Measurements from ENCODE around the gene EPM2AIP1. TPM values are rescaled to one million over a fixed set of nuclear protein-coding genes. Genes with fewer than 3 reads are reported as not detected.
A peak's percentile ranks its signal among the peaks of the same experiment; 100 is the strongest.

The EPM2AIP1 gene
- total and polyA plus RNA-seq, 2 of the 8 experiments (the other 6 are each of a cell fraction or from before 2014, with no cell fraction given), result 6.6 to 9.0 TPM

DNA sequence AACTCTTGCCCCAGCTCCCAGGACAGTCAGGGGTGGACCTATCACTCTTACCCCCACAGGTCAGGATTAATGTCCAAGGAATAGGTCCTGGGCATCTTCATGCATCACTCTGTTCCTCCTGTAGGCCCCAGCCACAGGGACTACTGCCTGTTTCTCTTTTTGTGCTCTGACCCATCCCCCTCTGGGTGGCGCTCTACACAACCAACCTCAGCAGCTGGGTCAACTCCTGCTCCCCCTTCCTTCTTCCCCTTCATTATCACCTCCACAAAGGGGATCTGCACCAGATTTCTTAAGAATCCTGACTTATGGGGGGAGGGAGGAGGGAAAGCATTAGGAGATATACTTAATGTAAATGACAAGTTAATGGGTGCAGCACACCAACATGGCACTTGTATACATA lies 35.9 kb downstream of the EPM2AIP1 start:
- no peaks in the 10 kb centered on the region for H3K27me3 ChIP-seq (replicated peaks in 1 of 4; ENCODE audit: control insufficient read depth in 3 of 4, extremely low read depth in 1 of 4, insufficient read depth in 3 of 4, low read length in 3 of 4)
- peaks cover 0 to 2% (median 0%) of the 10 kb centered on the region in 4 experiments; a peak in 2 of 7 replicates for H3K4me1 ChIP-seq (replicated peaks in 1 of 4; ENCODE audit: control insufficient read depth in 3 of 4, insufficient read depth in 4 of 4, low read length in 3 of 4)
- no peak for FAIRE-seq
- H2BK15ac ChIP-seq (ENCODE audit: low read length), result no peak overlapping the region
- no peak overlapping the region for H3K56ac ChIP-seq (replicated peaks; ENCODE audit: insufficient read length, low read depth, low read length)
- H3K4me3 ChIP-seq (ENCODE audit: extremely low read depth in 1 of 4, insufficient read depth in 2 of 4, low read depth in 3 of 4, low read length in 4 of 4), result no peak overlapping the region
- H2BK20ac ChIP-seq (ENCODE audit: low read length), result no peak overlapping the region
- H3K23me2 ChIP-seq (ENCODE audit: low read depth, low read length), result no peaks in the 10 kb centered on the region
- no peak overlapping the region for H2BK120ac ChIP-seq (replicated peaks; ENCODE audit: low read depth, low read length)
- no peak overlapping the region for H4K5ac ChIP-seq (ENCODE audit: insufficient read length, low read depth, low read length)
- H4K20me1 ChIP-seq (replicated peaks in 1 of 2; ENCODE audit: control insufficient read depth in 1 of 2, insufficient read depth in 2 of 2, low read length in 2 of 2), result no peaks in the 10 kb centered on the region
- H2AFZ ChIP-seq (ENCODE audit: low read length), result no peak overlapping the region
- H2BK12ac ChIP-seq (ENCODE audit: low read depth, low read length), result no peak overlapping the region
- ChIA-PET POLR2A (ENCODE audit: partially characterized antibody) (interaction anchor here (1.0 to 6.8 kb wide), 4 partner anchors 12 to 36 kb away, joined by 3 to 25 read pairs (median 9); partner anchors contain the start of genes EPM2AIP1, MLH1 and TRANK1), CTCF (ENCODE audit: partially characterized antibody) (interaction anchor here (0.5 to 9.6 kb wide), 25 partner anchors 9 to 1087 kb away, joined by 3 to 125 read pairs (median 13); partner anchors contain the start of genes EPM2AIP1, MLH1 and TRANK1)
- H3K9ac ChIP-seq (replicated peaks in 1 of 4; ENCODE audit: extremely low read depth in 1 of 4, low read depth in 3 of 4, low read length in 3 of 4), result no peak overlapping the region
- no peak overlapping the region for H3K27ac ChIP-seq (ENCODE audit: low read depth, low read length)
- no peak overlapping the region for H3K4me2 ChIP-seq (ENCODE audit: insufficient read depth in 1 of 2, low read depth in 2 of 2, low read length in 2 of 2)
- H3K4ac ChIP-seq (replicated peaks; ENCODE audit: insufficient read length, low read depth, low read length), result no peak overlapping the region
- H3K14ac ChIP-seq (ENCODE audit: insufficient read length), result no peak overlapping the region
- DNase-seq (ENCODE audit: low read depth in 1 of 2, low spot score in 2 of 2), result peak in 1 of 2 experiments; percentile 65
- no peak overlapping the region for H3K23ac ChIP-seq (ENCODE audit: insufficient read length)
- no peak overlapping the region for H4K8ac ChIP-seq (ENCODE audit: extremely low read depth, insufficient read depth, low read length)
- 69% methylated on average over 1 of the region's 1 CpG; no CpG with 5 or more reads in 1 of the 2 experiments for WGBS, 2 experiments (ENCODE audit: extremely low coverage in 1 of 2, insufficient coverage in 1 of 2, insufficient read length in 1 of 2, insufficient replicate concordance in 2 of 2, low coverage in 1 of 2, low lambda C conversion rate in 2 of 2, missing lambda C conversion rate in 1 of 2)
- no peaks in the 10 kb centered on the region for H3K9me3 ChIP-seq (ENCODE audit: insufficient read depth in 2 of 2, low read depth in 1 of 2, low read length in 1 of 2)
- no peak overlapping the region for H3K18ac ChIP-seq (ENCODE audit: extremely low read depth, low read length)
- H3K79me1 ChIP-seq (ENCODE audit: low read depth, low read length), result no peaks in the 10 kb centered on the region
- H3K36me3 ChIP-seq (ENCODE audit: control insufficient read depth in 2 of 4, insufficient read depth in 4 of 4, low read length in 3 of 4), result no peaks in the 10 kb centered on the region
- H3K79me2 ChIP-seq (ENCODE audit: control insufficient read depth in 1 of 2, insufficient read depth in 2 of 2, low read length in 2 of 2), result no peaks in the 10 kb centered on the region
- H2BK5ac ChIP-seq (ENCODE audit: low read depth, low read length), result no peak overlapping the region
- no peak overlapping the region for H4K91ac ChIP-seq (replicated peaks; ENCODE audit: insufficient read length, low read length)
- no peak overlapping the region for H2AK5ac ChIP-seq (ENCODE audit: low read depth, low read length)
- no peak for TF ChIP-seq TAF1 (IDR thresholded peaks at IDR 0.05; ENCODE audit: low read depth, low read length)
- no peak for TF ChIP-seq SP1 (IDR thresholded peaks at IDR 0.05; ENCODE audit: low read depth, low read length)
- TF ChIP-seq POLR2A (IDR thresholded peaks at IDR 0.05; ENCODE audit: control extremely low read depth in 1 of 2, low read depth in 2 of 2, low read length in 2 of 2), result no peak
- TF ChIP-seq SAP30 (IDR thresholded peaks at IDR 0.05; ENCODE audit: insufficient read depth, insufficient replicate concordance, low read length), result no peak
- no peak for TF ChIP-seq JUN (IDR thresholded peaks at IDR 0.05; ENCODE audit: low read depth, low read length)
- no peak for TF ChIP-seq SIN3A (conservative IDR thresholded peaks at IDR 0.05 in 1 of 2, IDR thresholded peaks at IDR 0.05 in 1 of 2; ENCODE audit: low read depth in 1 of 2, low read length in 2 of 2)
- TF ChIP-seq TAF7 (optimal IDR thresholded peaks at IDR 0.05; ENCODE audit: borderline replicate concordance, low read depth, low read length), result no peak
- TF ChIP-seq, protein P1, sequence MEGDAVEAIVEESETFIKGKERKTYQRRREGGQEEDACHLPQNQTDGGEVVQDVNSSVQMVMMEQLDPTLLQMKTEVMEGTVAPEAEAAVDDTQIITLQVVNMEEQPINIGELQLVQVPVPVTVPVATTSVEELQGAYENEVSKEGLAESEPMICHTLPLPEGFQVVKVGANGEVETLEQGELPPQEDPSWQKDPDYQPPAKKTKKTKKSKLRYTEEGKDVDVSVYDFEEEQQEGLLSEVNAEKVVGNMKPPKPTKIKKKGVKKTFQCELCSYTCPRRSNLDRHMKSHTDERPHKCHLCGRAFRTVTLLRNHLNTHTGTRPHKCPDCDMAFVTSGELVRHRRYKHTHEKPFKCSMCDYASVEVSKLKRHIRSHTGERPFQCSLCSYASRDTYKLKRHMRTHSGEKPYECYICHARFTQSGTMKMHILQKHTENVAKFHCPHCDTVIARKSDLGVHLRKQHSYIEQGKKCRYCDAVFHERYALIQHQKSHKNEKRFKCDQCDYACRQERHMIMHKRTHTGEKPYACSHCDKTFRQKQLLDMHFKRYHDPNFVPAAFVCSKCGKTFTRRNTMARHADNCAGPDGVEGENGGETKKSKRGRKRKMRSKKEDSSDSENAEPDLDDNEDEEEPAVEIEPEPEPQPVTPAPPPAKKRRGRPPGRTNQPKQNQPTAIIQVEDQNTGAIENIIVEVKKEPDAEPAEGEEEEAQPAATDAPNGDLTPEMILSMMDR (IDR thresholded peaks at IDR 0.05; ENCODE audit: control extremely low read depth in 1 of 3, insufficient read depth in 1 of 3, low read depth in 1 of 3, low read length in 3 of 3), result peak; percentile 72 to 78 (median 74)
- no peak for TF ChIP-seq NANOG (IDR thresholded peaks at IDR 0.05; ENCODE audit: insufficient read depth, low read depth, low read length, poor library complexity, severe bottlenecking)
- no peak for TF ChIP-seq JUND (IDR thresholded peaks at IDR 0.05; ENCODE audit: low read length)
- TF ChIP-seq FOSL1 (IDR thresholded peaks at IDR 0.05; ENCODE audit: insufficient read depth, low read depth, low read length), result no peak
